Erythroblast (primary cell): ENCODE results near the gene PKDCC.
"Not testable (repeated sequence)": the region's sequence is repeated elsewhere in the genome, so short reads cannot be mapped to it uniquely, and the experiment has no call there.

Experiments
- DNase-seq, 2 experiments: peaks; one replicate each; lab custom pipeline; 2025; lab: John Stamatoyannopoulos, UW
- GATA1 ChIP-seq: IDR thresholded peaks from 2 replicates; pipeline ENCODE4 v1.6.1; 2011; ENCODE audit warnings: low read depth, mild to moderate bottlenecking, control low read depth, low read length, moderate library complexity
- POLR2A ChIP-seq: IDR thresholded peaks from 2 replicates; pipeline ENCODE4 v1.6.1; 2011; ENCODE audit warnings: mild to moderate bottlenecking, low read length

PKDCC gene

DNA sequence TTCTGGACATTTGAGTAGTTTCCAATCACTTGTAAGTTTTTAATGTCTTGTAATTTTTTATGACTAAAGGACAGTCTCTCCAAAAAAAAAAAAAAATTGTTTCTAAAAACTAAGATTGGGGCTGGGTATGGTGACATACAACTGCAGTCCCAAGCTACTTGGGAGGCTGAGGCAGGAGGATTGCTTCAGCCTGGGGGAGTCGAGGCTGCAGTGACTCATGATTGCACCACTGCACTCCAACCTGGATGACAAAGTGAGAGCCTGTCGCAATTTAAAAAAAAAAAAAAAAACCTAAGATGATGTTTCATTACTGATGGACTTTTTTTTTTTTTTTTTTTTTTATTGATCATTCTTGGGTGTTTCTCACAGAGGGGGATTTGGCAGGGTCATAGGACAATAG, 34.4 kb upstream of the PKDCC start:
- DNase-seq, result no peak
- no peak for TF ChIP-seq POLR2A
- TF ChIP-seq GATA1, result no peak

DNA sequence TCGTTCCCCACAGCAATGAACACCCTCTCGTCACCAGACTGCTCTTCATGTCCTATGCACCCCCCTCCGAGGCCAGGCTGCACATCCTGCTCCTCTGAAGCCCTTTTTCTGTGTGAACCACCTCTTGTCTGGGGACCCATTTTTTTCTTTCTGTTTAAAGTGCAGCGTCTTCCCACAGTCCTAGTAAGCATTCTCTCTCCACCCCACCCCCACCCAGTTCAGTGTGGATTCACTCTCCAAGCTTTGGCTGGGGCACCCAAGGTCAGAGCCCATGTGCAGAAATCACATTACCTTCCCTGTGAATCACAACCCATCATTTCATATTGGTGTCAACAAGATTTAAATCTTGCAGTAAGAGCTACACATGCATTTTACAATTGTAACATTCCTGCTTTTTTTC, 26.4 kb upstream of the PKDCC start:
- TF ChIP-seq GATA1, result no peak
- no peak for TF ChIP-seq POLR2A
- no peak for DNase-seq

DNA sequence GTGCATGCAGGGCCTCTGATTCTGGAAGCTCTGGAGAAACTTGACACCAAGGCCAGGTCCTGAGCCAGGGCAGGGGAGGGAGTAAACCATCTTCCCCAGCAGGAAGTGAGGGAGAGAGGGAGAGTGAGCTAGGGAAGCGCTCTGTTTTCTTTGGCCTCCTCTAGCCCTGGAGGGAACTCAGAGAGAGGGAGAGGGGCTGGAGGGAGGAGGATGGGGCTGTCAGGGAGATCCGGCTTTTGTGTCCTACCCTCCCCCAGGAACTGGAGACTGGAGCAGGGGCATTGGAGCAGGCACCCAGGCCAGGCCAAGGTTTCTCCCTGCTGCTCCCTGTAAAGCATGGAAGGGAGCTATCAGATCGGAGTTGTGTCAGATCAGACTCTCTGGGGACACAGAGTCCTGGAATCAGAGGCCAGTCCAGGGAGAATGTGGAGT, 22.7 kb upstream of the PKDCC start:
- no peak for TF ChIP-seq GATA1
- no peak for TF ChIP-seq POLR2A
- DNase-seq, result no peak

DNA sequence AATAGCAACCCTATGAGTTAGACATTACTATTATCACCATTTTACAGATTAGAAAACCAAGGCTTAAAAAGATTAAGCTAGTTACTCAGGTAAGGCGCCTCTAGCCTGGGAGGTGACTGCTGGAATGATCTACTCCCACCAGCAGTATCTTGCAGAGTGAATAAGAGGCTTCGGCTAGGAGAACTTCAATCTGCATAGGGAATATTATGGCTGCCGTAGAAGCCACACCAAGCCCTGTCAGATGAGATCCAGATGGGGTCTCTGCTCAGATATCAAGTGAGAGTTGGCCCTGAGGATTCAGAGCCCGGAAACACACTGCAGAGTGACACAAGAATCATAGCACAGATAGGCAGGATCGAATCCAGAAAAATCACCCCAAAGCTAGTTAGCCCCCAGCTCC, 21.5 kb upstream of the PKDCC start:
- DNase-seq, result no peak
- TF ChIP-seq GATA1 (no peak), POLR2A (no peak)

DNA sequence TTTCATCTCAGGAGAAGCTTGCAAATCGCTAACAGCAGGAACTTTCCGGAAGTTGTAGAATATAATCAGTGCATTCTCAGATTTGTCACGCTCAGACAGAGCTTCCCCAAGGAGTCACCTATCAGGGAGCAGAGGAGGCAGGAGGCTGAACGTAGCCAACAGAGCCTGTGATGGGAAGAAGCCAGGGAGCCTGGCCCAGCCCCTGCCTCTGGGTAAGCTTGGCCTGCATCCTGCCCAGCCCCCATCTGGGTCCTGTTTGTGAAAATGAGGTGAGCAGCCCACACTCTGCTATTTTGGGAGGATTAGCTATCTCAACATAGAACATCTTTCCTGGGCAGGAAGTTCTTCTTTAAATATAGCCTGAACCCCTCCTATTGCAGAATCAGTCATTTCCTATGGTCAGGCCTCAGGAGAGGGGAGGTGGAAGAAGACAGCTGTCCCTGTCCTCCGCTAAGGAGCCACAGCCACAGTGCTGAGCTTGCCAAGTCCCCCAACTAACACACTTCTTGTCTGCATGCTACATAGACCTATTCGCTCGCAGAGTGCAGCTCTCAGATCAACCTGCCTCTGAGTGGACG, 19.2 kb upstream of the PKDCC start:
- TF ChIP-seq GATA1, result no peak
- TF ChIP-seq POLR2A, result no peak
- DNase-seq, result no peak

DNA sequence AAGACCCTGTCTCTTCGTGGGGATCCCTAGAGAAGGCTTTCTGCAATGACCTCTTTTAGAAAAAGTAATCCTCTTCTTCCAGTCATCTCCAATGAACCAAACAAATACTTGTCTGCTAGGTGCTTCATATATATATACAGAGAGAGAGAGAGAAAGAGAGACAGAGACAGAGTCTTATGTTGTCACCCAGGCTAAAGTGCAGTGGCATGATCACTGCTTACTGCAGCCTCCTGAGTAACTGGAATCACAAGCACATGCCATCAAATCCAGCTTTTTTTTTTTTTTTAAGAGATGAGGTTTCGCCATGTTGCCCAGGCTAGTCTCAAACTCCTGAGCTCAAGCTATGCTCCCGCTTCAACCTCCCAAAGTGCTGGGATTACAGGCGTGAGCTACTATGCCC, 18.6 kb upstream of the PKDCC start:
- no peak for DNase-seq
- TF ChIP-seq GATA1, result no peak
- TF ChIP-seq POLR2A, result no peak

DNA sequence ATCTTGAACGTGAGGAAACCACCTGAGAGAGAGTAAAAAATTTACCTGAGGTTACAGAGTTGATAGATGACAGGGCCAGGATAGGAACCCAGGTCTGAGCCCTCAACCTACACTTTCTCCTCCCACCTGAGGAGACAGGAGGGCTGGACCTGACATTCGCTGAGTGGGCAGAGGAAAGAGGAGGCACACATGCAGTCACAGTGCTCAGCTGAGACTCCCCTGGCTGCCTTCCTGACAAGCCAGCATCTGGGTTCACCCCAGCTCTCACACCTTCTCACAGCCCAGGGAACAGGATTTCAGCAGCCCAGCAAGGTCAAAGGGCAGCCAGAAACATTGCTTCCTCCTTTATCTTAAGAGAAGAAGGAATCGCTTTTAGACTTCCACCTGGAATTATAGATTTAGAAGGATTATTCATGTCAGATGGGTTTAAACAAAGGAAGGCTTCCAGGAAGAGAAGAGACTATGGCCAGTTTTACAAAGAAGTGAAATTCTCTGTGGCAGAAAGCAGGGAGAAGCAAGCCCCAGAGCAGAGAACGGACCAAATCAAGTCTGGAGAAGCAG, 18.1 kb upstream of the PKDCC start:
- no peak for DNase-seq
- TF ChIP-seq POLR2A (no peak), GATA1 (no peak)

DNA sequence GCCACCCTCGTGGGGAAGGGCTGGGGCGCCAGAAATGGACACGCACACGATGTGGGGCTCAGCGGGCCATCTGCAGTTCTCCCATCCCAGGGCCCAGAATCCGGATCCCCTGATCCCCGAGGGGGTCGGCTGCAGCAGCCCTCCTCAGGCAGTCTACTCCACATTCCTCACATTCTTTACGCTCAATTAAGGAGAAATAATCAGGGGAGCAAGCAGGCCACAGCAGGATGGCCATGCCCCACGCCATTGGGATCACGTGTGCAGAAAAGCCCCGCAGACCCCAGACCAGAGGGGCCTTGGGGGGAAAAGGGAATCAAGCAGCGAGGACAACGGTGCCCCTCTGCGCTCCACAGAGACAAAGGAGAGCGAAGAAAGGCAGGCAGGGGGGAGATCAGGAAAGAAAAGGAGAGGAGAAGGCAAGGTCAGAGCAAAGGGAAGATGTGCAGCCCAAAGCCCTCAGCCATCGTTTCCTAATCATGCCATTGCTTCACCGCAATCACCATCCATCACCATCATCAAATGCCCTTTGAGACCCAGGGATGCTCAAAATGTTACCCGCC, 17.5 kb upstream of the PKDCC start:
- TF ChIP-seq GATA1 (no peak), POLR2A (no peak)
- no peak for DNase-seq

DNA sequence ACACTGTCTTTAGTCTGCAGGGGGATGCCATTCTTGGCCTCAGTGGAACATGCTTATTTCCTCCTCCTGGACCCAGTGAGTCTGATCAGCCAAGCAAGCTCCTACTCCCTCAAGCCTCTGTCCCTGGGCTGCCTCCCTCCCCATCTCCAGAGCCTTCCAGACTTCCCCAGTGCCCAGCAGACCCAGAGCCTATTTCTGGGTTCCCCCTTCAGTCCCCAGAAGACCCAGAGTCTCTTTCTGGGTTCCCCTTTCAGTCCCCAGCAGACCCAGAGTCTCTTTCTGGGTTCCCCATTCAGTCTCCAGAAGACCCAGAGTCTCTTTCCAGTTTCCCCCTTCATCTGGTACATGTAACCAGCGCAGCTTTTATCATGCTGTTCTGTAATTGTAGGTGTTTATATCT, 17.0 kb upstream of the PKDCC start:
- DNase-seq, result no peak
- TF ChIP-seq POLR2A (no peak), GATA1 (no peak)

DNA sequence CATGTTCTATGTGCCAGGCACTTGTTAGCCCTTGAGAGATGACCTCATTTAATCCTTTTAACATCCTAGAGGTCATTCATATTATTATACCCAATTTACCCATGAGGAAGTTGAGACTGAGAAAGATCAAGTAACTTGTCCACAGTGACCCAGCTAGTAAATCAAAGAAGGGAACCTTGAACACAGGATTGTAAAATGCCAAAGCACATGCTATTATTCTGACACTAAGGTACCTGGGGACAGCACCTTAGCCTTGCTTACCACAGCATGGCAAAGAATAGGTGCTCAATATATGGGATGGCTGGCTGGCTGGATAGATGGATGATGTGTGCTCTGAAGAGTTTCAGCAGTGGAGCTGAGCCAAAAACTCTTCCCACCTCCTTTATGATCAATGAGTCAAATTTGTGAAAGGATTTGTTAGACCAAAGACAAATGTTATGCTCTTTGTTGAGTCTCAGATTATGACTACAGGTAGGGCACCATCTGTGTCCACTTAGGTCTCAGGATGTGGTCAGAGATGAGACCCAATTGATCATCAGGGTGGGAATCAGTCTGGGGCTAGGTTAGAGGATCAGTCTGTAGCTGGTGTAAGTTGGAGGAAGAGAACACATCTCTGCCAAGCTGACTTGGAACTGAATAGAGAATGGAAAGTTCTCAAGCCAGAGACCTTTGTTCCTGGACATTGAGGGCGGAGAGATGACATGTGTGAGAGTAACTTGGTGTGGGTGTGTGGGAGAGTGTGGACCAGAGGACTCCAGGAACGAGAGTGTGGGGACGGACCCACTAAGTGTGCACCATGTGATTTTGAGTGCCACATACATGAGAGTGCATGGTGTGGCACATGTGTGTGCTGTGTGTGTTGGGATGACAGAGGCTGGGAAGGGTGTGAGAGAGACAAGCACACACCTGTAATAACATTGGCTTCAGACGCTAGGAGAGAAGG, 16.3 kb upstream of the PKDCC start:
- no peak for TF ChIP-seq GATA1
- TF ChIP-seq POLR2A, result no peak

DNA sequence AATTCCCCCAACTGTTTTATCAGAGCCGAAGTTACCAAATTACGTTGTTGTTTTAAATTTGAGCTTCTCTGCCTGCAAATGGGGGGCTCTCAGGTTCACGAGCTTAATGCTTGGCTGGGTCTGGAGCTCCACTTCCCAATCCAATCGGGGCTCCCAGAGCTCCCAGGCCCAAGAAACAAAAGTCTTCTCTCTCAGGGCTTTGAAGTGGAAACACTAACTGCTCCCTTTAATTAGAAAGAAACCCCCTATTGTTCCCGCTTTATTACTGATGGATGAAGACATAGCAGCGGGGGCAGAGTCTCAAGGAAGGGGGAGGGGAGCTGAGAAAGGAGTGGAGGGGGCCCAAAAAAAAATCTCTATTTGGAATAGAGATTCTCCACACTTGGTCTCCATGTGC, 15.6 kb upstream of the PKDCC start:
- DNase-seq, result no peak
- TF ChIP-seq POLR2A, result no peak
- TF ChIP-seq GATA1, result no peak

More for the DNA sequence above, 16.3 kb upstream of the PKDCC start:
- DNase-seq, result no peak

DNA sequence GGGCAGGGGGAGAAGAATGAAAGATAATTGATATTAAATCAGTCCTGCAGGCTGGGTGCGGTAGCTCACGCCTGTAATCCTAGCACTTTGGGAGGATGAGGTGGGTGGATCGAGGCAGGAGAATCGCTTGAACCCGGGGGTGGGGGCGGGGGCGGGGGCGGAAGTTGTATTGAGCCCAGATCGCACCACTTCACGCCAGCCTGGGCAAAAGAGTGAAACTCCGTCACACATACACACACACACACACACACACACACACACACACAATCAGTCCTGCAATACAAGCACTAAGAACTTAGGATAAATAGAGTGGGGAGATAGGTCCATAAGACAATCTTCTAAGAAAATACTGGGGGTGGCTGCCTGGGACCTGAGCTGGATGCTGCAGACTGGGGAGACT, 15.1 kb upstream of the PKDCC start:
- TF ChIP-seq POLR2A (no peak), GATA1 (no peak)
- no peak for DNase-seq

DNA sequence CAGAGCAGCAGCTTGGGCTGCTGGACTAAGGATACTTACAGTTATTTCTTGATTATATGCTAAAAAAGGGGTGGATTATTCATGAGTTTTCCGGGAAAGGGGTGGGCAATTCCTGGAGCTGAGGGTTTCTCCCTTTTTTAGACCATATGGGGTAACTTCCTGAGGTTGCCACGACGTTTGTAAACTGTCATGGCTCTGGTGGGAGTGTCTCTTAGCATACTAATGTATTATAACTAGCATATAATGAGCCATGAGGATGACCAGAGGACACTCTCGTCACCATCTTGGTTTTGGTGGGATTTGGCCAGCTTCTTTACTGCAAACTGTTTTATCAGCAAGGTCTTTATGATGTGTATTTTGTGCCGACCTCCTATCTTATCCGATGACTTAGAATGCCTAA, 13.7 kb upstream of the PKDCC start:
- not testable (repeated sequence) for DNase-seq

DNA sequence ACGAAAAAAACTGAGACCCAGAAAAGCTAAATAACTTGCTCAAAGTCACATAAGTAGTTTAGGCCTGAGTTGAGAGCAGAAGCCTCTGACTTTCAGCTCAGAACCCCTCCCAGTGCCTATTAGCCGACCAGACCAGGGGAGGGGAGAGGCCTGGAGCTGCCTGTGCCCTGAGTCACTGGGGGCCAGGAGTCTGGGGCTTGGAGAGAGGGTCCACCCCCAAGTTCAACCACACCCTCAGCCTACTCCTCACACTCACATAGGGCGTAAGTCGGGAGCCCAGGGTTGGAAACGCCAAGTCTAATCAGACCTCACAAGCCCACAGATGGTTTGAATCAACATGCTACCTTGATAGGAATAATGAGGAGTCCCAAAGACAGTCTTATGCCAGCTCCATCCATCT, 12.6 kb upstream of the PKDCC start:
- DNase-seq, result no peak
- no peak for TF ChIP-seq GATA1
- no peak for TF ChIP-seq POLR2A
